SK-N-SH (cell line): ENCODE measurements around the gene NUMB. TPM values are rescaled to one million over a fixed set of nuclear protein-coding genes. Genes with fewer than 3 reads are reported as not detected.

Experiments used
- CTCF ChIA-PET: fragments of 300-600, 350-600 bp; formaldehyde crosslinking; extraction: SDS; loops from one replicate; lab custom pipeline; 2021; lab: Yijun Ruan, JAX
- POLR2A ChIA-PET: fragments of 350-600 bp; sonication (Branson Sonifier 250); formaldehyde crosslinking; extraction: SDS; loops from one replicate; lab custom pipeline; 2020; ENCODE audit warnings: antibody characterized with exemption, inconsistent platforms; lab: Yijun Ruan, JAX
- DNase-seq: peaks from one replicate; pipeline ENCODE4 v3.0.0; 2012
- H2AFZ ChIP-seq: fragments of 200-600 bp; sonication (generic); 2 replicates; pipeline ENCODE4 v1.8.1; 2016; ENCODE audit warnings: antibody characterized with exemption, mild to moderate bottlenecking, low read depth
- H3F3A ChIP-seq: fragments of 200-600 bp; sonication (generic); replicated peaks from 2 replicates; pipeline ENCODE3; 2016; ENCODE audit warnings: antibody characterized with exemption, mild to moderate bottlenecking; ENCODE audit not compliant: insufficient read depth
- H3K27ac ChIP-seq, 2 experiments: fragments of 200-500 bp in 1 of 2; fragments of 200-600 bp in 1 of 2; sonication (Bioruptor generic) in 1 of 2; sonication (generic), shearing (Covaris generic) in 1 of 2; 2 replicates each; pipeline versions ENCODE4 v1.5.1 to v1.6.1; 2014 to 2016; ENCODE audit warnings: low read depth in 2 of 2, inconsistent platforms in 1 of 2, low read length in 1 of 2, mild to moderate bottlenecking in 1 of 2, mixed read lengths in 1 of 2
- H3K27me3 ChIP-seq: fragments of 200-600 bp; sonication (generic), shearing (Covaris generic); 2 replicates; pipeline ENCODE4 v1.6.1; 2016; ENCODE audit warnings: mixed run types; ENCODE audit not compliant: insufficient read depth
- H3K36me3 ChIP-seq, 2 experiments: fragments of 200-500 bp in 1 of 2; fragments of 200-600 bp in 1 of 2; sonication (Bioruptor generic) in 1 of 2; sonication (generic) in 1 of 2; replicated peaks in 1 of 2; 2 replicates each; pipeline versions ENCODE3 to v1.5.1; 2014 to 2016; ENCODE audit warnings: low read length in 1 of 2, mild to moderate bottlenecking in 1 of 2; ENCODE audit not compliant: insufficient read depth in 2 of 2, control insufficient read depth in 1 of 2
- H3K4me1 ChIP-seq, 2 experiments: fragments of 200-500 bp in 1 of 2; fragments of 200-600 bp in 1 of 2; sonication (Bioruptor generic) in 1 of 2; sonication (generic), shearing (Covaris generic) in 1 of 2; 2 replicates each; pipeline versions ENCODE4 v1.5.1 to v1.6.1; 2014 to 2016; ENCODE audit warnings: low read depth in 1 of 2, low read length in 1 of 2, mixed run types in 1 of 2; ENCODE audit not compliant: insufficient read depth in 2 of 2, control insufficient read depth in 1 of 2
- H3K4me2 ChIP-seq: fragments of 200-600 bp; sonication (generic), shearing (Covaris generic); 2 replicates; pipeline ENCODE4 v1.6.1; 2017; ENCODE audit warnings: mixed run types
- H3K4me3 ChIP-seq, 2 experiments: fragments of 200-500 bp in 1 of 2; fragments of 200-600 bp in 1 of 2; sonication (Bioruptor generic) in 1 of 2; sonication (generic), shearing (Covaris generic) in 1 of 2; 2 replicates each; pipeline versions ENCODE4 v1.5.1 to v1.8.1; 2014 to 2016; ENCODE audit warnings: low read depth in 2 of 2, inconsistent platforms in 1 of 2, low read length in 1 of 2, mild to moderate bottlenecking in 1 of 2, mixed read lengths in 1 of 2, moderate library complexity in 1 of 2
- H3K79me2 ChIP-seq: fragments of 200-600 bp; sonication (generic); 2 replicates; pipeline ENCODE4 v1.8.1; 2017; ENCODE audit warnings: mild to moderate bottlenecking; ENCODE audit not compliant: insufficient read depth
- H3K9ac ChIP-seq: fragments of 200-600 bp; sonication (generic); 2 replicates; pipeline ENCODE4 v1.6.1; 2017; ENCODE audit warnings: mixed run types
- H3K9me2 ChIP-seq: fragments of 200-600 bp; sonication (generic); 2 replicates; pipeline ENCODE4 v1.6.1; 2017; ENCODE audit warnings: mixed run types
- H3K9me3 ChIP-seq: fragments of 200-600 bp; sonication (generic); 2 replicates; pipeline ENCODE4 v1.6.1; 2017; ENCODE audit warnings: mixed run types, mild to moderate bottlenecking, moderate library complexity
- H4K20me1 ChIP-seq: fragments of 200-600 bp; sonication (generic); 2 replicates; pipeline ENCODE4 v1.6.1; 2017; ENCODE audit warnings: mild to moderate bottlenecking, mixed run types; ENCODE audit not compliant: insufficient read depth
- CTCF ChIP-seq: fragments of 200-600 bp; sonication (generic); IDR thresholded peaks from 2 replicates; pipeline ENCODE4 v1.6.1; 2017; ENCODE audit warnings: antibody characterized with exemption, mild to moderate bottlenecking, moderate library complexity
- FOXJ3 ChIP-seq: sonication (generic); formaldehyde crosslinking; IDR thresholded peaks from 2 replicates; pipeline ENCODE4 v1.5.1; 2020; ENCODE audit warnings: mild to moderate bottlenecking, missing genetic modification reagents
- GATA2 ChIP-seq: sonication (generic); formaldehyde crosslinking; IDR thresholded peaks from 2 replicates; pipeline ENCODE4 v1.5.0; 2020; ENCODE audit warnings: mild to moderate bottlenecking, missing genetic modification reagents
- IRF3 ChIP-seq: fragments of 150-350 bp; IDR thresholded peaks from 2 replicates; pipeline ENCODE4 v1.6.1; 2016; ENCODE audit warnings: mild to moderate bottlenecking, low read depth, low read length
- MEF2A ChIP-seq: IDR thresholded peaks from 2 replicates; pipeline ENCODE4 v1.4.0; 2012; ENCODE audit warnings: low read depth, borderline replicate concordance
- MXI1 ChIP-seq: IDR thresholded peaks from 2 replicates; pipeline ENCODE4 v1.6.1; 2012; ENCODE audit warnings: mild to moderate bottlenecking, low read depth, low read length, improper control_type of control experiment
- NFIC ChIP-seq: IDR thresholded peaks from 2 replicates; pipeline ENCODE4 v1.4.0; 2012; ENCODE audit warnings: borderline replicate concordance
- NRF1 ChIP-seq: IDR thresholded peaks from 2 replicates; pipeline ENCODE4 v1.6.1; 2012; ENCODE audit warnings: low read depth, mild to moderate bottlenecking, low read length
- POLR2AphosphoS5 ChIP-seq: IDR thresholded peaks from 2 replicates; pipeline ENCODE4 v1.6.1; 2012; ENCODE audit warnings: low read depth, low read length
- RAD21 ChIP-seq: IDR thresholded peaks from 2 replicates; pipeline ENCODE4 v1.6.1; 2012; ENCODE audit warnings: mild to moderate bottlenecking, low read length
- SIN3A ChIP-seq: IDR thresholded peaks from 2 replicates; pipeline ENCODE4 v1.6.1; 2012; ENCODE audit warnings: low read depth, mild to moderate bottlenecking, low read length, moderate library complexity, borderline replicate concordance
- TAF1 ChIP-seq: IDR thresholded peaks from 2 replicates; pipeline ENCODE4 v1.6.1; 2012; ENCODE audit warnings: low read depth, mild to moderate bottlenecking, low read length, moderate library complexity, borderline replicate concordance
- WGBS: methylation state at CpG from one replicate; pipeline ENCODE4 v1.1.6; 2017; ENCODE audit warnings: low lambda C conversion rate; 5-methylcytosine and 5-hydroxymethylcytosine counted together
- polyA plus RNA-seq, 3 experiments: library from polyadenylated mRNA; depleted of rRNA; stranded (reverse); fragments of >200 nt; gene quantifications; 2 replicates each; pipeline ENCODE4 v1.2.3, GENCODE V29; 2012

NUMB gene
- polyA plus RNA-seq, 1 of the 3 experiments (the other 2 are of a cell fraction), result 58.4 TPM

- H3K4me2 ChIP-seq, result peak overlapping the region; percentile 60; the same call in 1 of the 2 replicates
- ChIA-PET CTCF (interaction anchor here (1.5 kb wide), 1 partner anchor 20 kb away, joined by 3 read pairs; no protein-coding TSS in a partner anchor), POLR2A (interaction anchor here (0.5 kb wide), 1 partner anchor 233 kb away, joined by 5 read pairs; no protein-coding TSS in a partner anchor)
- no peaks in the 10 kb centered on the region for H4K20me1 ChIP-seq
- H3K9me3 ChIP-seq, result no peaks in the 10 kb centered on the region
- H3K4me1 ChIP-seq, result peaks cover 8 to 16% of the 10 kb centered on the region in 2 experiments; a peak in 3 of 4 replicates
- H3K79me2 ChIP-seq, result no peaks in the 10 kb centered on the region
- H3K27ac ChIP-seq, result no peak overlapping the region
- H3K9ac ChIP-seq, result no peak overlapping the region
- peak overlapping the region in 1 of 2 experiments; percentile 6; a peak in 1 of 4 replicates for H3K4me3 ChIP-seq
- peaks cover 32% of the 10 kb centered on the region for H3K27me3 ChIP-seq
- DNase-seq, result peak; percentile 74
- H3K36me3 ChIP-seq, result no peaks in the 10 kb centered on the region
- no peaks in the 10 kb centered on the region for H3K9me2 ChIP-seq
- H3F3A ChIP-seq, result peaks cover 7% of the 10 kb centered on the region
- no peak for TF ChIP-seq TAF1
- 0 out of 2 replicates have a peak, but pooled peaks have one; percentile 22 for TF ChIP-seq NFIC
- no peak for TF ChIP-seq MXI1
- WGBS, result 55% methylated on average over 10 of the region's 48 CpGs
- H2AFZ ChIP-seq, result no peak overlapping the region
Measured at GRCh38 chr14:73239393-73240241, 218.7 kb downstream of the NUMB start.

GRCh38 chr14:73238941-73239340, 219.4 kb downstream of the NUMB start:
- ChIA-PET CTCF (interaction anchor here (1.5 to 2.1 kb wide), 2 partner anchors 20 to 233 kb away, joined by 3 to 6 read pairs; no protein-coding TSS in a partner anchor), POLR2A (no interaction called here)
- Histone ChIP-seq H3K36me3 (no peaks in the 10 kb centered on the region), H3K9me2 (no peaks in the 10 kb centered on the region), H3K4me2 (peak overlapping the region; percentile 46; the same call in 1 of the 2 replicates), H3K79me2 (no peaks in the 10 kb centered on the region), H3K4me1 (peaks cover 8 to 16% of the 10 kb centered on the region in 2 experiments; a peak in 3 of 4 replicates), H3K27ac (no peak overlapping the region), H3K27me3 (peaks cover 39% of the 10 kb centered on the region), H3K9ac (no peak overlapping the region), H3K9me3 (no peaks in the 10 kb centered on the region), H2AFZ (no peak overlapping the region), H4K20me1 (no peaks in the 10 kb centered on the region), H3K4me3 (no peak overlapping the region), H3F3A (peaks cover 7% of the 10 kb centered on the region)
- TF ChIP-seq POLR2AphosphoS5 (no peak), CTCF (no peak), FOXJ3 (no peak), NRF1 (no peak), IRF3 (no peak), RAD21 (no peak), MEF2A (no peak), GATA2 (CRISPR knock-in tag) (no peak), SIN3A (no peak)
- WGBS, result 93% methylated on average over 11 of the region's 11 CpGs
- peak; percentile 25 for DNase-seq
